ENCODE measurements around the gene MAPK6.

GRCh38 chr15:52069559-52069958 is 50.5 kb downstream of the MAPK6 start:
- no peak for TF ChIP-seq POLR2A (IDR thresholded peaks at IDR 0.05)
- TF ChIP-seq, protein P1, sequence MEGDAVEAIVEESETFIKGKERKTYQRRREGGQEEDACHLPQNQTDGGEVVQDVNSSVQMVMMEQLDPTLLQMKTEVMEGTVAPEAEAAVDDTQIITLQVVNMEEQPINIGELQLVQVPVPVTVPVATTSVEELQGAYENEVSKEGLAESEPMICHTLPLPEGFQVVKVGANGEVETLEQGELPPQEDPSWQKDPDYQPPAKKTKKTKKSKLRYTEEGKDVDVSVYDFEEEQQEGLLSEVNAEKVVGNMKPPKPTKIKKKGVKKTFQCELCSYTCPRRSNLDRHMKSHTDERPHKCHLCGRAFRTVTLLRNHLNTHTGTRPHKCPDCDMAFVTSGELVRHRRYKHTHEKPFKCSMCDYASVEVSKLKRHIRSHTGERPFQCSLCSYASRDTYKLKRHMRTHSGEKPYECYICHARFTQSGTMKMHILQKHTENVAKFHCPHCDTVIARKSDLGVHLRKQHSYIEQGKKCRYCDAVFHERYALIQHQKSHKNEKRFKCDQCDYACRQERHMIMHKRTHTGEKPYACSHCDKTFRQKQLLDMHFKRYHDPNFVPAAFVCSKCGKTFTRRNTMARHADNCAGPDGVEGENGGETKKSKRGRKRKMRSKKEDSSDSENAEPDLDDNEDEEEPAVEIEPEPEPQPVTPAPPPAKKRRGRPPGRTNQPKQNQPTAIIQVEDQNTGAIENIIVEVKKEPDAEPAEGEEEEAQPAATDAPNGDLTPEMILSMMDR (IDR thresholded peaks at IDR 0.05): no peak

All from breast epithelium (tissue), 3 donors.